Panc1 (cell line): Measurements from ENCODE around the gene HJURP. TPM values are rescaled to one million over a fixed set of nuclear protein-coding genes. Genes with fewer than 3 reads are reported as not detected.
A peak's percentile ranks its signal among the peaks of the same experiment; 100 is the strongest.

Source experiments
- ATAC-seq: fragments of 200-7000 bp; cut with Tn5 transposase; 2 replicates; pipeline ENCODE4 v1.9.1; 2020; ENCODE audit warnings: mild to moderate bottlenecking, moderate library complexity
- BruUV-seq: library from RNA; stranded (reverse); fragments of 400-500 nt; replicated peaks from 2 replicates; lab custom pipeline; 2021; lab: Mats Ljungman, UMichigan
- CTCF ChIA-PET: fragments of 300-600 bp; sonication (Branson Sonifier 250); formaldehyde crosslinking; loops from one replicate; lab custom pipeline; 2022; ENCODE audit warnings: antibody characterized with exemption; lab: Charles Lee
- POLR2A ChIA-PET: fragments of 300-600 bp; sonication (Branson Sonifier 250); formaldehyde crosslinking; loops from one replicate; lab custom pipeline; 2022; ENCODE audit warnings: antibody characterized with exemption; lab: Charles Lee
- DNase-seq: peaks from one replicate; pipeline ENCODE4 v3.0.0-alpha.2; 2010; ENCODE audit warnings: low read depth, low spot score
- H3K27ac ChIP-seq: 2 replicates; pipeline ENCODE4 v1.5.1; 2011; ENCODE audit warnings: mild to moderate bottlenecking, low read length, inconsistent platforms
- H3K27me3 ChIP-seq: fragments of 200-500 bp; sonication (Bioruptor generic); 2 replicates; pipeline ENCODE4 v1.6.0; 2014; ENCODE audit warnings: low read length, inconsistent platforms; ENCODE audit not compliant: control insufficient read depth, insufficient read depth
- H3K36me3 ChIP-seq: fragments of 200-500 bp; sonication (Bioruptor generic); 2 replicates; pipeline ENCODE4 v1.5.1; 2014; ENCODE audit warnings: inconsistent platforms, mild to moderate bottlenecking, low read length, moderate library complexity; ENCODE audit not compliant: control insufficient read depth, insufficient read depth
- H3K4me1 ChIP-seq: 2 replicates; pipeline ENCODE4 v1.5.1; 2011; ENCODE audit warnings: inconsistent platforms, mild to moderate bottlenecking, low read length, moderate library complexity; ENCODE audit not compliant: control insufficient read depth, insufficient read depth
- H3K4me3 ChIP-seq, 2 experiments: 2 replicates each; pipeline ENCODE4 v1.5.1; 2011 to 2012; ENCODE audit warnings: low read depth in 2 of 2, low read length in 2 of 2, mild to moderate bottlenecking in 2 of 2, inconsistent platforms in 1 of 2, moderate library complexity in 1 of 2
- H3K9me3 ChIP-seq: fragments of 200-500 bp; sonication (Bioruptor generic); 2 replicates; pipeline ENCODE4 v1.5.1; 2014; ENCODE audit warnings: low read depth, mild to moderate bottlenecking, inconsistent platforms, low read length, moderate library complexity; ENCODE audit not compliant: control insufficient read depth, insufficient read depth
- CTCF ChIP-seq: fragments of 450-650 bp; IDR thresholded peaks from 2 replicates; pipeline ENCODE4 v1.5.1; 2017; ENCODE audit warnings: mild to moderate bottlenecking
- POLR2AphosphoS5 ChIP-seq: IDR thresholded peaks from 2 replicates; pipeline ENCODE4 v1.6.1; 2012; ENCODE audit warnings: mild to moderate bottlenecking, low read depth, low read length, moderate library complexity
- REST ChIP-seq, 2 experiments: IDR thresholded peaks; 2 replicates each; pipeline ENCODE4 v1.6.1; 2011 to 2012; ENCODE audit warnings: low read depth in 2 of 2, control low read depth in 1 of 2, low read length in 1 of 2, mild to moderate bottlenecking in 1 of 2, moderate library complexity in 1 of 2; ENCODE audit not compliant: insufficient read depth in 1 of 2
- SIN3A ChIP-seq: IDR thresholded peaks from 2 replicates; pipeline ENCODE4 v1.6.1; 2012; ENCODE audit warnings: low read depth, mild to moderate bottlenecking, low read length, moderate library complexity, borderline replicate concordance; ENCODE audit not compliant: insufficient read depth
- TCF7L2 ChIP-seq: IDR thresholded peaks from 2 replicates; pipeline ENCODE4 v1.6.1; 2011; ENCODE audit warnings: mild to moderate bottlenecking, low read depth, low read length, inconsistent platforms
- in situ Hi-C: cut with HindIII; loops from 2 replicates; pipeline ENCODE4 v1.10.0; 2016; ENCODE audit warnings: low sequenced_read_pairs, low pct_unique_long_range_greater_than_20kb
- intact Hi-C: fragments of 100-400 bp; cut with micrococcal nuclease; formaldehyde crosslinking; loops from one replicate; pipeline ENCODE4 v1.10.0; 2022; ENCODE audit not compliant: unreplicated experiment
- total RNA-seq: library from RNA; stranded (reverse); gene quantifications from one replicate; pipeline ENCODE4 v1.2.1, GENCODE V29; 2021; ENCODE audit not compliant: unreplicated experiment

The HJURP gene
- total RNA-seq, 1 experiment from 2014 or later, result 87.0 TPM

DNA sequence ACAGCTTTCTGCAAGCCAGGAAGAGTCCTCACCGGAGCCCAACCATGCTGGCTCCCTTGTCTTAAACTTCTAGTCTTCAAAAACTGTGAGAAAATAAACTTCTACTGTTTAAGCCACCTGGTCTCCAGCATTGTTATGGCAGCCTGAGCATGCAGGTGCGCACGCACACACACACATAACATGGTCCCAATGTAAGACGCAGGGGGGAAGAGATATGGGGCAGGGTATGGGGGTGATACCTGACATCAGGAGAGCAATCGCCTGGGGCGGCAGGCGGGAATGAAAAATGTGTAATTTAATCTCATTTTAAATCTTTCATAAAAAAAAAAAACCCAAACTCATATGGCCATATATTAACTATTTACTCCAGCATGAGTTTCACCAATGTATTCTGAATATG lies 18.0 kb downstream of the HJURP start:
- Histone ChIP-seq H3K4me1 (peaks cover 68% of the 10 kb centered on the region), H3K27ac (peak overlapping the region; percentile 57), H3K27me3 (no peaks in the 10 kb centered on the region), H3K9me3 (no peaks in the 10 kb centered on the region), H3K4me3 (no peak overlapping the region), H3K36me3 (peaks cover 17% of the 10 kb centered on the region)
- ChIA-PET CTCF (no interaction called here), POLR2A (no interaction called here)
- intact Hi-C loops, result no loop called here
- in situ Hi-C loops, result no loop called here
- ATAC-seq, result no peak
- no peak for DNase-seq
- TF ChIP-seq POLR2AphosphoS5 (no peak), TCF7L2 (no peak), CTCF (no peak), REST (IDR thresholded peaks at IDR 0.05; ENCODE audit: insufficient read depth in 1 of 2, low read depth in 2 of 2, low read length in 1 of 2) (no peak), SIN3A (no peak)
- no TSS peak for BruUV-seq

- Histone ChIP-seq H3K4me3 (no peak overlapping the region), H3K27ac (peak overlapping the region; percentile 57), H3K4me1 (peaks cover 64% of the 10 kb centered on the region), H3K9me3 (no peaks in the 10 kb centered on the region), H3K36me3 (peaks cover 12% of the 10 kb centered on the region), H3K27me3 (no peaks in the 10 kb centered on the region)
- BruUV-seq, result no TSS peak
- POLR2A ChIA-PET, result no interaction called here
- intact Hi-C loops (no loop called here), in situ Hi-C loops (no loop called here)
- ATAC-seq (no peak), DNase-seq (no peak)
- 0 out of 2 replicates have a peak, but pooled peaks have one; percentile 53 for TF ChIP-seq POLR2AphosphoS5
- TF ChIP-seq TCF7L2, result no peak
- CTCF ChIA-PET, result no interaction called here
Measured at GRCh38 chr2:233835230-233836186, 18.8 kb downstream of the HJURP start.
